Measurements from ENCODE around the gene DIP2A.

GRCh38 chr21:46613391-46613790 is 154.7 kb downstream of the DIP2A start:
- TF ChIP-seq CTCF (IDR thresholded peaks at IDR 0.05; ENCODE audit: poor library complexity, severe bottlenecking) = no peak
- no peak for TF ChIP-seq SMC3 (conservative IDR thresholded peaks at IDR 0.05; ENCODE audit: poor library complexity)
- TF ChIP-seq RAD21 (conservative IDR thresholded peaks at IDR 0.05) = no peak
- no peak for TF ChIP-seq EP300 (conservative IDR thresholded peaks at IDR 0.05; ENCODE audit: poor library complexity, severe bottlenecking)
- TF ChIP-seq EZH2 (IDR thresholded peaks at IDR 0.05; ENCODE audit: borderline replicate concordance, insufficient read depth, low read length, poor library complexity, severe bottlenecking) = no peak
- TF ChIP-seq POLR2AphosphoS5 (IDR thresholded peaks at IDR 0.05) = no peak
- no peak for TF ChIP-seq REST (IDR thresholded peaks at IDR 0.05; ENCODE audit: borderline replicate concordance)
